ENCODE results near the gene FGFR2. TPM values are rescaled to one million over a fixed set of nuclear protein-coding genes. Genes with fewer than 3 reads are reported as not detected.
A peak's percentile ranks its signal among the peaks of the same experiment; 100 is the strongest.

Gene FGFR2
- total RNA-seq, 2 donors from 2014 or later = 56.0 to 78.1 TPM

- H3K9me3 ChIP-seq = no peaks in the 10 kb centered on the region
- TF ChIP-seq POLR2A (IDR thresholded peaks at IDR 0.05) (no peak), CTCF (IDR thresholded peaks at IDR 0.05) (no peak)
- H3K4me3 ChIP-seq = no peak overlapping the region
- intact Hi-C loops (cut with DNase I) = no loop called here
- WGBS, 2 donors = 50 to 56% methylated on average over 3 of the region's 3 CpGs
- peaks cover 2% of the 10 kb centered on the region for H3K4me1 ChIP-seq
- no peaks in the 10 kb centered on the region for H3K36me3 ChIP-seq (replicated peaks in 1 of 2; ENCODE audit: insufficient read depth in 1 of 2, low read depth in 2 of 2)
- no peak overlapping the region for H3K27ac ChIP-seq
- DNase-seq = peak in 2 of 4 donors; percentile 20
- no peaks in the 10 kb centered on the region for H3K27me3 ChIP-seq
- ATAC-seq = no peak
Observed at GRCh38 chr10:121457729-121458128, 140.5 kb downstream of the FGFR2 start.

- ATAC-seq = no peak
- intact Hi-C loops (cut with DNase I) = no loop called here
- Histone ChIP-seq H3K36me3 (replicated peaks in 1 of 2; ENCODE audit: insufficient read depth in 1 of 2, low read depth in 2 of 2) (no peaks in the 10 kb centered on the region), H3K9me3 (no peaks in the 10 kb centered on the region), H3K4me1 (peaks cover 6% of the 10 kb centered on the region), H3K27me3 (no peaks in the 10 kb centered on the region), H3K4me3 (no peak overlapping the region), H3K27ac (no peak overlapping the region)
- TF ChIP-seq POLR2A (IDR thresholded peaks at IDR 0.05) = no peak
- TF ChIP-seq CTCF (IDR thresholded peaks at IDR 0.05) = no peak
- no peak for DNase-seq
- 67 to 80% methylated on average over 5 of the region's 5 CpGs for WGBS, 2 donors
Observed at GRCh38 chr10:121455377-121455776, 142.9 kb downstream of the FGFR2 start.

DNA sequence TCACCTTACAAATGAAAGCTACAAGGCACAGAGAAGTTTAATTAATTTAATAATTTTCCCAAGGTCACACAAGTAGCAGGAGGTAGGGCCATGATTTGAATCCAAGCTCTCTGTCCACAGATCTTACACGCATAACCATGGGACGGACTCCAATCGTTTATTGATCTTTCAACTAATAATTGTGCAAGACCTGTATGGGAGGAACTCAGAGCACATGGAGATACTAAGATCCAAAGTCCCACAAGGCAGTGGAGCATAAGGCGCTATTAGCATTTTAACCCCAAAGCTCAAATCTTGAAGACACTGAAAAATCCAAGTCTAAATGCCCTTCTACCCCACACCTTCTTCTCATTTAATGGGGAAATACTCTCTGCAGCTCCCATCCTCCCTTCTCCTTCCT is 143.5 kb downstream of the FGFR2 start:
- peaks cover 12% of the 10 kb centered on the region for H3K4me1 ChIP-seq
- no peak for ATAC-seq
- no peak for DNase-seq
- H3K36me3 ChIP-seq (replicated peaks in 1 of 2; ENCODE audit: insufficient read depth in 1 of 2, low read depth in 2 of 2) = no peaks in the 10 kb centered on the region
- intact Hi-C loops (cut with DNase I) = no loop called here
- no peaks in the 10 kb centered on the region for H3K27me3 ChIP-seq
- H3K9me3 ChIP-seq = no peaks in the 10 kb centered on the region
- no peak overlapping the region for H3K4me3 ChIP-seq
- WGBS, 2 donors = 61% methylated on average over 4 of the region's 4 CpGs
- TF ChIP-seq POLR2A (IDR thresholded peaks at IDR 0.05) (no peak), CTCF (IDR thresholded peaks at IDR 0.05) (no peak)
- H3K27ac ChIP-seq = no peak overlapping the region

GRCh38 chr10:121453160-121453559 is 145.1 kb downstream of the FGFR2 start:
- H3K4me1 ChIP-seq = peaks cover 18% of the 10 kb centered on the region
- H3K36me3 ChIP-seq (replicated peaks in 1 of 2; ENCODE audit: insufficient read depth in 1 of 2, low read depth in 2 of 2) = no peaks in the 10 kb centered on the region
- no peak for ATAC-seq
- H3K27me3 ChIP-seq = no peaks in the 10 kb centered on the region
- TF ChIP-seq POLR2A (IDR thresholded peaks at IDR 0.05) = no peak
- no peak for TF ChIP-seq CTCF (IDR thresholded peaks at IDR 0.05)
- WGBS, 2 donors = 55 to 63% methylated on average over 3 of the region's 3 CpGs
- H3K9me3 ChIP-seq = no peaks in the 10 kb centered on the region
- no peak overlapping the region for H3K27ac ChIP-seq
- DNase-seq = no peak
- H3K4me3 ChIP-seq = no peak overlapping the region
- intact Hi-C loops (cut with DNase I) = no loop called here

GRCh38 chr10:121452581-121452980 is 145.7 kb downstream of the FGFR2 start:
- peaks cover 24% of the 10 kb centered on the region for H3K4me1 ChIP-seq
- intact Hi-C loops (cut with DNase I) = no loop called here

More at GRCh38 chr10:121452581-121452980, 145.7 kb downstream of the FGFR2 start:
- WGBS, 2 donors = 28 to 34% methylated on average over 4 of the region's 4 CpGs
- ATAC-seq = no peak
- Histone ChIP-seq H3K36me3 (replicated peaks in 1 of 2; ENCODE audit: insufficient read depth in 1 of 2, low read depth in 2 of 2) (no peaks in the 10 kb centered on the region), H3K4me3 (no peak overlapping the region), H3K27me3 (no peaks in the 10 kb centered on the region), H3K27ac (peak overlapping the region in 2 of 4 donors; percentile 2 to 30), H3K9me3 (no peaks in the 10 kb centered on the region)
- DNase-seq = no peak
- TF ChIP-seq CTCF (IDR thresholded peaks at IDR 0.05) (no peak), POLR2A (IDR thresholded peaks at IDR 0.05) (no peak)
